ENCODE data around the gene TUBGCP2. TPM values are rescaled to one million over a fixed set of nuclear protein-coding genes. Genes with fewer than 3 reads are reported as not detected.
A peak's percentile ranks its signal among the peaks of the same experiment; 100 is the strongest.
"Not testable (repeated sequence)": the region's sequence is repeated elsewhere in the genome, so short reads cannot be mapped to it uniquely, and the experiment has no call there.

The TUBGCP2 gene
- polyA plus RNA-seq, 5 donors: 45.4 to 60.0 (median 54.9) TPM

DNA sequence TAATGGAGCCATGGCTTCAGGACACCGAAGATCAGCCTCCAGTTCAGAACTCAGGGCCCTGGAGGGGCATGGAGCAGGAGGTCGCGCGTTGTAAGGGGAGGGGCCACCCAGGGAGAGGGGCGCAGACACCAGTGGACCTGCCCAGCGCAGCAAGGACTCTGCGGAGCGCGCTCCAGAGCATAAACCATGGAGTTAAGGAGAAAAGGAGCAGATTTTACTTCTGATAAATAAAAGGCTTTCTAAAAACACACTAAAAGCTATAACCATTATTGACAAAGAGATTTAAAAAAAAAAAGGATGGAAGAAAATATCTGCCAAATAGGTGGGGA lies 17.5 kb upstream of the TUBGCP2 start:
- no peak for DNase-seq

DNA sequence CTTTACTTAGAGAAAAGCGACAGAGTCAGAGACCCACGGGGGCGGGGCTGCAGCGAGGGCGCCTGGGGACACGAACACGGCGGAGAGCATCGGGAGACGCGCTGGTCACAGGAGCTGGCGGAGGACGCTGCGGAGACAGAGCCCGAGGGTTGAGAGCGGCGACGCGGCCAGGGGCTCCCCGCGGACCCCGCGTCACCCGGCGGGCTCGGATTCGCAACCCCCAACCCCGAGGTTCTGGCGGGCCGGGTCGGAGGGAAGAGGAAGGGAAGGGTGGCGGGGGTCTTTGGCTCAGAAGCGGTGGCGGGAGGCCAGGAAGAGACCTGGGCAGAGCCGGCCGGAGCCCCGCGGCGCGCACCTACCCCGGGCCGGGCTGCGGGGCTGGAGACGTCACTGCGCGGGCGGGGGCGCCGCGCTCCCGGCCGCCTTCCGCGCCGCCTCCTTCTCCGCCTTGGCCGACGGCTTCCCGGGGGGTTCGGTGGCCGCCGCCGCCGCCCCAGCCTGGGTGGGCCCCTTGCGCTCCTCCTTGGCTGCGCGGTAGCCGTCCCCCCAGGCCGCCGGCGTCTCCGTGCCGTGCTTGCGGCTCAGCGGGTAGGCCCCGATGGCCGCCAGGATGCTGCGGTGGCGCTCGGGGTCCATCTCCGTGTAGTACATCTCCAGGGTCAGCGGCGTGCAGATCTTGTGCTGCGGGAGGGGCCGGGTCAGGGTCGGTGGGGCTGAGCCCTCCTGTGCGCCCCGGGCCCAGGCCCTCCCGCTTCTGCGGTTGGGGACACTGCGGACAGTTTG lies 17.0 kb upstream of the TUBGCP2 start:
- no peak for DNase-seq

DNA sequence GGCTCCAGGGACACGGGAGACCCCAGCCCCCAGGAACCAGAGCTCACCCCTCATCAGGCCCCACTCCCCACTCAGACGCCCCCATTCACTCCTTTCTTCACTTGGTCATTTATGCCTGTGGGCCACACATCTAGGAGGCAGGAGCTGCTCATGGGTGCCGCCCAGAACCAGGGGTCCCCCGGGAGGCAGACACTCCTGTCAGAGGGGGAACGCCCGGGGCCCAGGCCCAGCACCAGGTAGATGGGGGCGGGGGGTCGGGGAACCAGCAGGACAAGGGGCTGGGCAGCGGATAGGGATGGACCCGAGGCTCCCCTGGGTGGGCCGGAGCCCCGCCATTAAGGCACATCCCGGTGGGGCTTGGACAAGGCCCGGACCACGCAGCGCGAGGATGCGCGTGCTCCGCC lies 16.2 kb upstream of the TUBGCP2 start:
- no peak for DNase-seq

DNA sequence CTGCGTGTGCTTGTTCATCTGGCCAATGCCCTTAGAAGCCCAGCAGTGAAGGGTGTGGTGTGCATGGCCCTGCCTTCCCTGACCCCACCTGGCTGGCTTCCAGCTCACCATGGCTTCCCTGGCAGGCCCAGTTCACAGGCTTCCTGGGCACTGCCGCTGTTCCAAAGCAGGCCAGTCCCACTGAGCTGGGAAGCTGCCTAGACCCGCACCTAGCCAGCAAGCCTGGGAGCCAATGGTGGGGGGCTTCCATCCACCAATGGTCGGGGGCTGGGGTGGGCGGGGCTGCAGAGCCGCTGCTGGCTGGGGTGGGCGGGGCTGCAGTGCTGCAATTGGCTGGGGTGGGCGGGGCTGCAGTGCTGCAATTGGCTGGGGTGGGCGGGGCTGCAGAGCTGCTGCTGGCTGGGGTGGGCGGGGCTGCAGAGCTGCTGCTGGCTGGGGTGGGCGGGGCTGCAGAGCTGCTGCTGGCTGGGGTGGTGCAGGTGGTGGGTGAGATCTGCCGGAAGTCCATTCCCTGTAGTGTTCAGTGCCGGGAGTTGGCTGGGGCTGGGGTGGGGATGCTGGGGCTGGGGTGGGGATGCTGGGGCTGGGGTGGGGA lies 15.6 kb upstream of the TUBGCP2 start:
- no peak for DNase-seq

DNA sequence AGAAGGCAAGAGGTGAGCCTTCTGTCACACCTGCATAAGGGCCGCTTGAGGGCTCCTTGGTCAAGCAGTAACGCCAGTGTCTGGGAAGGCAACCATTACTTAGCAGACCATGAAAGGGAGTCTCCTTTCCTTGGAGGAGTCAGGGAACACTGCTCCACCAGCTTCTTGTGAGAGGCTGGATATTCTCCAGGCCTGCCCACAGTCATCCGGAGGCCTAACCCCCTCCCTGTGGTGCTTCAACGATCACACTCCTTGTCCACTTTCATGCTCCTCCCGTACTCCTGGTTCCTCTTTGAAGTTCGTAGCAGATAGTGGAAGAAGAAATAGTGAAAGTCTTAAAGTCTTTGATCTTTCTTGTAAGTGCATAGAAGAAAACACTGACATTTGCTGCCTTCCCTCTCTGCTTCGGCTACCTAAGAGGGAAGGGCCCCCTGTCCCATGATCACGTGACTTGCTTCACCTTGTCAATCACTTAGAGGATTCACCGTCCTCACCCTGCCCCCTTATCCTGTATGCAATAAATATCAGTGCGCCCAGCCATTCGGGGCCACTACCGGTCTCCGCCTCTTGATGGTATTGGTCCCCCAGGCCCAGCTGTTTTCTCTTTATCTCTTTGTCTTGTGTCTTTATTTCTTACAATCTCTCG lies 13.5 kb upstream of the TUBGCP2 start:
- not testable (repeated sequence) for DNase-seq

DNA sequence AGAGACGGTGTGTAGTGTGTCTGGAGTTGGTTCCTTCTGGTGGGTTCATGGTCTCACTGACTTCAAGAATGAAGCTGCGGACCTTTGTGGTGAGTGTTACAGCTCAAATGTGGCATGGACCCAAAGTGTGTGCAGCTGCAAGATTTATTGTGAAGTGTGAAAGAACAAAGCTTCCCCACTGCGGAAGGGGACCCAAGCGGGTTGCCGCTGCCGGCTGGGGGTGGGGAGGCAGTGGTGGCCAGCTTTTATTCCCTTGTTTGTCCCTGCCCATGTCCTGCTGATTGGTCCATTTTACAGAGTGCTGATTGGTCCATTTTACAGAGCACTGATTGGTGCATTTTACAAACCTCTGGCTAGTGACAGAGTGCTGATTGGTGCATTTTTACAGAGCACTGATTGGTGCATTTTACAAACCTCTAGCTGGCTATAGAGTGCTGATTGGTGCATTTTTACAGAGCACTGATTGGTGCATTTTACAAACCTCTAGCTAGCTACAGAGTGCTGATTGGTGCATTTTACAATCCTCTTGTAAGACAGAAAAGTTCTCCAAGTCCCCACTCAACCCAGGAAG lies 12.3 kb upstream of the TUBGCP2 start:
- not testable (repeated sequence) for DNase-seq

DNA sequence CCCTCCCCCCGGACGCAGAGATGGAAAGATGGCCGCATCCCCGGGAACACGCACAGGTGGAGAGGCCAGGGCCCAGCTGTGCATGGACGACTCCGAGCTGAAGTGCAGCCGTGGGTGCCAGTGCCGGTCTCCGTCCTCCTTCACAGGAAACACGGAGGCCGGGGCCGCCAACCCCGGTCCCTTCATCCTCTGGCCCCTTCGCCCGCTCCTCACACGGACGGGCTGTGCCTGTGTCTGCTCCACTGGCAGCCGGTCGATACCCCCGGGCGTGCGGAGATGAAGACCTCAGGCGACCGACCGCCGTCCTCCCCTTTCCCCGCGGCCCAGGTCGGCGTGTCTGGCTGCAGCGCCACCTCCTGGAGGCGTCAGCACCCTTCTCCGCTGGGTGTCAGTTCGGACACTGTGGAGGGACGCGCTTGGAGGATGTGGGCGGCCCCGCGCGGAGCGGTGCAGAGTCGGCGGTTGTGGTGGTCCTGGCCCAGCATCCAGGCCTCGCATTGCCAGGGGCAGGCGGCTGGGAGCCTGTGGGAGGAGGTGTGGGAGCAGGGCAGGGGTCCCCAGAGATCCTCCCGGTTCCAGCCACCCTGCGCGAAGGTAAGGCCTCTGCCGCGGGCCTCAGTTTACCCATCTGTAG lies 9.9 kb upstream of the TUBGCP2 start:
- no peak for DNase-seq

DNA sequence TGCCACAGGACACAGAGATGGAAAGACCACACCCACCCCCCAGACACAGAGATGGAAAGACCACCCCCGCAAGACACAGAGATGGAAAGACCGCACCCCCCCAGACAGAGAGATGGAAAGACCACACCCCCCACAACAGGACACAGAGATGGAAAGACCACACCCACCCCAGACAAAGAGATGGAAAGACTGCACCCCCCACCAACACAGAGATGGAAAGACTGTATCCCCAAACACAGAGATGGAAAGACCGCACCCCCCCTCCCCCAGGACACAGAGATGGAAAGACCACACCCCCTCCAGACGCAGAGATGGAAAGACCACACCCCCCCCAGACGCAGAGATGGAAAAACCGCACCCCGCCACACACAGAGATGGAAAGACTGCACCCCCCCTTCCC lies 8.1 kb upstream of the TUBGCP2 start:
- no peak for DNase-seq

DNA sequence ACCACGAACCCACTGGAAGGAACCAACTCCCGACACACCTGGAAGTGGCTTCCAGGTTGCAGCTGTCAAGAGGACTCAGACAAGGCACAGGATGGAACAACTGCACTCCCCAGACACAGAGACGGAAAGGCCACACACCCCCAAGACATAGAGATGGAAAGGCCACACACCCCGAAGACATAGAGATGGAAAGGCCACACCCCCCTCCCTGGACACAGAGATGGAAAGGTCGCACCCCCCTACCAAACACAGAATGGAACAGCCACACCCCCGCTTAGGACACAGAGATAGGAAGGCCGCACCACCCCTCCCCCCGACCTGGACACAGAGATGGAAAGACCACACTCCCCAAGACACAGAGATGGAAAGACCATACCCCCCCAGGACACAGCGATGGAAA lies 7.6 kb upstream of the TUBGCP2 start:
- DNase-seq: no peak

DNA sequence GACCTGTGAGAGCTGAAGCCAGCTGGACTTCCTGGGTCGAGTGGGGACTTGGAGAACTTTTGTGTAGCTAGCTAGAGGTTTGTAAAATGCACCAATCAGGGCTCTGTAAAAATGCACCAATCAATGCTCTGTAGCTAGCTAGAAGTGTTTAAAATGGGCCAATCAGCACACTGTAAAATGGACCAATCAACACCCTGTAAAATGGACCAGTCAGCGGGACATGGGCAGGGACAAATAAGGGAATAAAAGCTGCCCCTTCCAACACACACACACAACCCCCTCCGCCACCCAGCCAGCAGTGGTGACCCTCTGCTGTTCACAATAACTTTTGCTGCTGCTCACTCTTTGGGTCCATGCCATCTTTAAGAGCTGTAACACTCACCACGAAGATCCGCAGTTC lies 7.2 kb upstream of the TUBGCP2 start:
- no peak for DNase-seq

DNA sequence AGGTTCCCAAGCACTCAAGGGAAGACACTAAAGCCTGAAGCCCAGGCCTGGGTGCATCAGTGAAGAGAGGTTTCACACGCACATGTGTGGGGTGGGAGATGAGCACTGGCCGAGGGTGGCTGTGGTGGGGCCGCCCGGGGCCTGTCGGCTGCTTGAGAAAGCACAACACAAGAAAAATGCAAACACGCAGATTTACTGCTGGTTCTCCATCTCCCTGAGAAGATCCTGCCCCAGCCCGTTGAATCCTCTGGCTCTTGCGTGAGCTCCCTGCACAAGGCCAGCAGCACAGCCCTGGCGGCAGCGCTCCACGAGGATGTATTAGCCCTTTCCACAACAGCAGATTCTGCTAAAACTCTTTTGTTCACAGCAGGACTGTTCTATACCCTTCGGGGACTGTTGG lies 6.2 kb upstream of the TUBGCP2 start:
- no peak for DNase-seq

DNA sequence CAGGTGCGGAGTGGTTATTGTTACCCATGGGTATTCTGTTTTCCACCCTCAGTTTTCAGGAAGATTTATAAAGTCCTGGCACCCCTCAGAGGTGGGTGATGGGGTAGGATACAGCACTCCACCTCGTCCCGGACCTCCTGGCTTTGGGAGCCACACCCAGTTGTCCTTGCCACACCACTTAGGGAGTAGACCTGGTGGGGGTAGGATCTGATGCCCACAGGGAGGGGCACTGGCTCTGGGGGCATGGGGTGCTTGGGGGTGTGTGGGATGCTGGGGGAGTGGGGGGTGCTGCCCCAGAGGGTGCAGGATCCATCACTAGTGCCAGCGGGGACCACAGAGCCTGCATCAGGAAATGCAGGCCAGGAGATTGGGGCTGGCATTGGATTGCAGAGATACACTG lies 4.5 kb upstream of the TUBGCP2 start:
- DNase-seq: no peak

DNA sequence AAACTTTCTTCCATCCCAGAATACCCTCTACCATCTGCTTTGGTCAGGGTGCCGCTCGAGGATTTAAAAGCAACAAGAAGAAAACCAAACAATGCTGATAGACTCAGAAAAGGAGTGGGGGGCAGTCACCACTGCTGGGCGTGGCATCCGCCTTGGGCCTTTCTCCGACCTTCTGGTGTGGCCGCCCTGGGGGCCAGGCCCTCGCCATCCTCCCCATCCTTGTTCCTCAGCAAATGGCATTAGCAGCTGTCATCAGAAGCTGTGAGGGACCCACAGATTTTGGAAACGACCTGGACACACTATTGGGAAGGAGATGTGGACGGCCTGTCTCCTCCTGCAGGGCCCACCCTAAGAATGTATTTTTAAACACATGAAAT lies 4.1 kb upstream of the TUBGCP2 start:
- DNase-seq: no peak

DNA sequence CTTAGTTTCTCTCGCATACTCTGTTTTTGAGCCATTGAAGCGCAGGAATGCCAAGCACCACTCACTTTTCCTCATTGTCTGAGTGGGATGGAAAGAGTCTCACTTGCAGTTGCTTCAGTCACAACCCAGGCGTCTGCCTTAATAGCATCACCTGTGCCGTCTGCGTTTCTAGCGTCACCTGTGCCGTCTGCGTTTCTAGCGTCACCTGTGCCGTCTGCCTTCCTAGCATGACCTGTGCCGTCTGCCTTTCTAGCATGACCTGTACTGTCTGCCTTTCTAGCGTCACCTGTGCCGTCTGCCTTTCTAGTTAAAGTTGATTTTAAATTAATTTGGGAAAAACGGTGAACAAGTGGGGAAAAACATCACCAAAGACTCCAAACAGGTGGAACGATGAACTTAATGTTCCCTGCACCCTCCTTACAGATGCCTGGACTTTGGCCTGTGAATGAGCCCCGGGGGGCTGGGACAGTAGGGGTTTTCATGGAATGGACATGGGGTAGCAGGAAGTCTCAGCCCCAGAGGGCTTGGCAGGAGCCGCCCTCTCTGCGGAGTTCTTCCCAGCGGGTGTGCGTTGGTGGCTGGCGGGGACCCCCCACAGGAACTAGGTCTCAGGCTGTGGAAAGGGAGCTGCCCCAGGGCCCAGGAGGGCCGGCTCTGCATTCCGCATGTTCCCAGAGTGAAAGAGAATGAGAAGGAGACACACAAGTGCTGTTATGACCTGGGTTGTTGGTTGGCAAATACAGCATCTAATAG lies 3.5 kb upstream of the TUBGCP2 start:
- DNase-seq: no peak

DNA sequence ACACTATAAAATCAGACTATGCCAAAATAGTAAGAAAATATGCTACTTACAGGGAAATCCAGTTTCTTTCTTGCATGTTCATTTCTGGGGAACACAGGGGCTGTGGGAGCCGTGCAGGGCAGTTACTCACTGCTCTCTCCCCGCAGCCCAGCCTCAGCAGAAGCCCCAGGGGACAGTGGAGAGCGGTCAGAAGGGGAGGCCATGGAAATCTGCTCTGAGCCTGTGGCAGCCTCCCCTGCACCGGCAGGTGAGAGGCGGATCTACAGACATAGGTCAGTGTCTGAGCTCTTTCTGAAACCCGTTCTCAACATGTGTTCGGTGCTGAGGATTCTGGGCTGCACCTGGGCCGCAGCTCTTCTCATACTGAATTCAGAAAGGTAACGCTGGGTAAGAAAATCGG lies 2.9 kb upstream of the TUBGCP2 start:
- DNase-seq: no peak

DNA sequence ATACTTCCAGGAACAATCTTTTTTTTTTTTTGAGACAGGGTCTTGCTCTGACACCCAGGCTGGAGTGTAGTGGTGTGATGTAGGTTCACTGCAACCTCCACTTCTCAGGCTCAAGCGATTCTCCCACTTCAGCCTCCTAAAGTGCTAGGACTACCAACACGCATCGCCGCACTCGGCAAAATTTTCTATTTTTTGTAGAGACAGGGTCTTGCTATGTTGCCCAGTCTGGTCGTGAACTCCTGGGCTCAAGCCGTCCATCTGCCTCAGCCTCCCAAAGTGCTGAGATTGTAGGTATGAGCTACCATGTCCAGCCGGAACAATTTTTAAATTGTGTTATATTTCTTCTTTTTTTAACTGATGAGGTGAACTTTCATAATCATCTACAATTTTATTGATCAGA lies 2.1 kb upstream of the TUBGCP2 start:
- no peak for DNase-seq

DNA sequence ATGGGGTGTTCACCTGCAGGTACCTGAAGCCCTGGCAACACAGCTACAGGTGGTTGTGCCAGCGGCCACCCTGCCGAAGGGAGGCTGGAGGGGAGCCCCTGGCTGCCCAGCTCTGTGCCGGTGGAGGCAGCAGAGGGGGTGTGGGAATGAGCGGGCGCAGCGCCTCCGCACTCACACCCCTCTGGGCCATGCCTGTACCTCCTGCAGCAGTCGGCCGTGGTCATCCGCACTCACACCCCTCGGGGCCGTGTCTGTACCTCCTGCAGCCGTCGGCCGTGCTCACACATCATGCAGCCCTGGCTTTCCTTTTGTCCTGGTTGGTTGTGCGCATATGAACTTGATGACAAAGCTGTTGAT lies 1.7 kb upstream of the TUBGCP2 start:
- DNase-seq: no peak

DNA sequence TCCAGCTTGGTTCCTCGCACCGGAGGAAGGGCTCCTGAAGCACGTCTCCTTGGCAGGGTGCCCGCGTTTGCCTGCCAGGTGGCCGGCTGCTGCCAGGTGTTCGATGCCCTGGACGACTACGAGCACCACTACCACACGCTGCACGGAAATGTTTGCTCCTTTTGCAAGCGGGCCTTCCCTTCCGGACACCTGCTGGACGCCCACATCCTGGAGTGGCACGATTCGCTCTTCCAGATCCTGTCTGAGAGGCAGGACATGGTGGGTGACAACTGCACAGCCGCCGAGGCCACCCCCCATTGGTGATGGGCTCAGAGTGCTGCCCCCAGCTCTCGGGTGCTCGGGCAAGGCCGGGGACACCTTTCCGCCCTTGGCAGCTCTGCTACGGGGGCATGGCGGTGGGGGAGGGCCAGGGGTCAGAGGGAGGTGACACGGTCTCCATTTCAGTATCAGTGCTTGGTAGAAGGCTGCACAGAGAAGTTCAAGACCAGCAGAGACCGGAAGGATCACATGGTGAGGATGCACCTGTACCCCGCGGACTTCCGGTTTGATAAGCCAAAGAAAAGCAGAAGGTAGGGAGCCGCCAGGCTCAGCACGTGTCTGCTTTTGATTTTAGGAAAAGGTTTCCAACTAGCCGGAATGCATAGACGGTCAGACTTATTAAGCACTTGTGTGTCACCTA lies 1.2 kb upstream of the TUBGCP2 start:
- no peak for DNase-seq

DNA sequence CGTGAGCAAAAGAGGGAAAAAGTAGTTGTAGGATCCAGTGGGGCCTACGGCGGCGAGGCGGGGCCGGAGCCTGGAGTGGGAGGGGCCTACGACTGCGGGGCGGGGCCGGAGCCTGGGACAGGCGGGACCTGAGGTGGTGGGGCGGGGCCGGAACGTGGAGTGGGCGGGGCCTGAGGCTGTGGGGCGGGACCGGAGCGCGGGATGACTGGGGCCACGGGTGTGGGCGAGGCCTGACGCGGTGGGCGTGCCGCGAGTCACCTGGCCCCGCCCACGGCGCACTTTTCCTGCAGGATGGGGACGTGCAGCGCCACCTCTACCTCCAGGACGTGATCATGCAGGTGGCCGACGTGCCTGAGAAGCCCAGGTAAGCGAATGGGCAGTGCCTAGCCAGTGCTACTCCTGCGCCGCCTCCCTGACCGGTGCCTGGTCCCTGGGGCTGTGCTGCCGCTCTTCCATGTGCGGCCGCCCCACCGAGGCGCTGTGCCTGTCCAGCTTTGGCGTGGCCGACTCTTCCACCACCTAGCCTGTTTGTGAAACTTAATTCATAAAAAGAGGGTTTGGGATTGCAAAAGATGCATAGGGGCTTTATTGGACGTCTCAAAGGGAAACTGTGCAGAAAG lies 538 bp upstream of the TUBGCP2 start:
- peak; percentile 85 to 87 for DNase-seq

DNA sequence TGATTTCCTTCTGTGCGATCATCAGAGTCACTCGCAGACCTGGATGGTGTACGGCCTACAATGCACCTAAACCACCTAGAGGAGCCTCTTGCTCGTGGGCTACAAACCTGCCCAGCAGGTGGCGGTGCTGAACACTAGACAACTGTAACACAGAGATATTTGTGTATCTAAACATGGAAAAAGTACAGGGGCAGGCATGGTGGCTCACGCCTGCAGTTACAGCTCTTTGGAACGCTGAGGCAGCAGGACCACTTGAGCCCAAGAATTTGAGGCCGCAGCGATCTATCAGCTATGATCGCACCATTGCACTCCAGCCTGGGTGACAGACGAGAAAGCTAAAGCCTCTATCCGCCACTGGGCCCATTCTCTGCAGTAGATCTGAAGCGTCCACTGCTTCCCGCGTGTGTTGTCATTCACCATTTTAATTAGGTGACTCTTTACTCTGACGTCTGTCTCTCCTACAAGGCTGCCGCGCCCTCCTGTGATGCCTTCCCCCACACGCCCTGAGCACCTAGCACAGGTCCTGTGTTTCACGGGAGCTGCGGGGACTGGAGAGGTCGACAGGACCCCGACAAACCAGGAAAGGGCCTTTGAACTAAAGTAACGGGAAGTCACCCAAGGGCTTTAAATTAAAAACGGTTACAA lies 774 bp downstream of the TUBGCP2 start:
- peak; percentile 50 to 59 for DNase-seq
